NCI-H1417 (cell line): ENCODE measurements around the gene OR2AJ1.

Experiments used
- DNase-seq, 3 experiments: peaks; one replicate each; lab custom pipeline; 2025; lab: John Stamatoyannopoulos, UW

OR2AJ1 gene, protein sequence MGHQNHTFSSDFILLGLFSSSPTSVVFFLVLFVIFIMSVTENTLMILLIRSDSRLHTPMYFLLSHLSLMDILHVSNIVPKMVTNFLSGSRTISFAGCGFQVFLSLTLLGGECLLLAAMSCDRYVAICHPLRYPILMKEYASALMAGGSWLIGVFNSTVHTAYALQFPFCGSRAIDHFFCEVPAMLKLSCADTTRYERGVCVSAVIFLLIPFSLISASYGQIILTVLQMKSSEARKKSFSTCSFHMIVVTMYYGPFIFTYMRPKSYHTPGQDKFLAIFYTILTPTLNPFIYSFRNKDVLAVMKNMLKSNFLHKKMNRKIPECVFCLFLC

GRCh38 chr1:247924868-247925267, at the start of gene OR2AJ1:
Gene OR2AJ1 (plus strand): TSS chr1:247924889. CDS start chr1:247933769, 8,880 bp downstream.
- DNase-seq, result no peak

- DNase-seq, result no peak
Observed at GRCh38 chr1:247883346-247883745, 41.3 kb upstream of the OR2AJ1 start.

DNA sequence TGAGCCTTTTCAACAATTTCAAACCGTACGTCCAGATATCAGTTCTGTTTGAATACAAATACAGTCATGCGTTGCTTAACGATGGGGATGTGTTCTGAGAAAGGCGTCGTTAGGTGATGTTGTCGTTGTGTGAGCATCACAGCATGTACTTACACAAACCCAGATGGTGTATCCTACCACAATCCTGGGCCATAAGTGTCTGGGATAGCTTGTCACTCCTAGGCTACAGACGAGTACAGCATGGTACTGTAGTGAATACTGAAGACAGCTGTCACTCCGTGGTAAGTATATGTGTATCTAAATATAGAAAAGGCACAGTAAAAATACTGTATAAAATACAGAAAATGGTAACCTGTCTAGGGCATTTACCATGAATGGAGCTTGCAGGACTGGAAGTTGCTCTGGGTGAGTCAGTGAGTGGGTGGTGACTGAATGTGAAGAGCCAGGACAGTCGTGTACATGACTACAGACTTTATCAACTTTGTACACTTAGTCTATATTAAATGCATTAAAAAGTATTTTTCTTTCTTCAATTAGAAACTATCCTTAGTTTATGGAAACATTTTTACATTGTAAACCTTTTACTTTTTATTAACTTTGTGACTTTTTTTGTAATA, 39.8 kb upstream of the OR2AJ1 start:
- no peak for DNase-seq

GRCh38 chr1:247895163-247895637, 29.5 kb upstream of the OR2AJ1 start, which contains the start of gene OR2W3:
Gene OR2W3 (plus strand): TSS chr1:247895587. CDS start chr1:247895587, 0 bp downstream.
- DNase-seq, result no peak

GRCh38 chr1:247895976-247896375, 28.7 kb upstream of the OR2AJ1 start:
- DNase-seq, result no peak

- DNase-seq, result no peak
Observed at GRCh38 chr1:247904122-247904521, 20.6 kb upstream of the OR2AJ1 start.

DNA sequence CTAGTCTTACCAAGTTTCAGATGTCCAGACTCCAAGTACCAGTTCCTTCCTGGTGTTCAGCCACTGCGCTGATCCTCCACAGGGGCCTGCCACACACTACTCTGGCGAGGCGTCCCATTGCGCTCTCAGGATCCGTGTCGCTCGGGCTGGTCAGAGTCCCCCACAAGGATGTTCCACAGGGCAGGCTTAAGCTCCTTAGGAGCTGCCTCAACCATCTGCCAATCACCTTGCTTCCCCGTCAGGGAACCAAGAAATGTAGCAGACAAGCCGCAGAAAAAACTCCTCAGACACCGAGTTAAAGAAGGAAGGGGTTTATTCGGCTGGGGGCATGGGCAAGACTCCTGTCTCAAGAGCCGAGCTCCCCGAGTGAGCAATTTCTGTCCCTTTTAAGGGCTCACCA, 19.5 kb upstream of the OR2AJ1 start:
- no peak for DNase-seq

DNA sequence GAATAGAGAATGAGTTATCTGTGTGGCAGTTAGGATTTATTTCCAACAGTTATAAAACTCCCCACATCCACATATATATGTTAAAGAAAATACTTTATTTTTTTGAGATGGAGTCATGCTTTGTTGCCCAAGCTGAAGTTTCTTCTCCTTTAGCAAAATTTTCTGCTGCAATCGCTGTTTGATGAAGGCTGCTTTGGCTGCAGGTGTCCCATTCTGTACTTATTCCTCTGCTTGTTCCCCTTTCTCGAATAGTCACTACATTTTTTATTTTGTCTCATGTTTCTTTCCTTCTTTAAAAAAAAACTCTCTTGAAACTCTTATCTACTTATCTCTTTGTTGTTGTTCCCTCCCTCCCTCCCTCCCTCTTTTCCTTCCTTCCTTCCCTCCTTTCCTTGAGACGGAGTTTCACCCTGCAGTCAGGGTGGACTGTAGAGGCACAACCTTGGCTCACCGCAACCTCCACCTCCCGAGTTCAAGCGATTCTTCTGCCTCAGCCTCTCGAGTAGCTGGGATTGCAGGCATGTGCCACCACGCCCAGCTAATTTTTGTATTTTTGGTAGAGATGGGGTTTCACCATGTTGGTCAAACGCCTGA, 18.7 kb upstream of the OR2AJ1 start:
- no peak for DNase-seq

DNA sequence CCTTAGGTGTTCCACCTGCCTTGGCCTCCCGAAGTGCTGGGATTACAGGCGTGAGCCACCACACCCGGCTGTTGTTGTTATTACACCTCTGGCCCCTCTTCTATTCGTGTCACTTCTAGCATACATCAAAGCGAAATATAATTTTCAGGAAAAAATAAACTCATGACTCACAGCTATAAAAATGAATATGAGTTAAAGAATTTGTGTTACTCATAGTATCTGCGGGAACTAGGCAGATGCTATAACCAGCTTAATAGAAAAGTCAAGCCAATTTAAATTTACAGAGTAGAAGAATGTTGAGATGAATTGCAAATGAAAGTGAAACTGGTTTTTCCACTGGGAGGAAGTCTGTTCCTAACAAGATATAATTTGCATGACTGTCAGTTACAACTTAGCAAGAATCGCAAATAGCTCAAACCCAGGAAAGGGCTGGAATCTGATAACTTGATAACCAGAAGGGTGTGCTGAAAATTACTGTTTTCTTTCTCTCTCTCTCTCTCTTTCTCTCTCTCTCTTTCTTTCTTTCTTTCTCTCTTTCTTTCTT, 18.1 kb upstream of the OR2AJ1 start:
- DNase-seq, result no peak

- no peak for DNase-seq
Observed at GRCh38 chr1:247908766-247909165, 15.9 kb upstream of the OR2AJ1 start.

- DNase-seq, result no peak
Observed at GRCh38 chr1:247913786-247914185, 10.9 kb upstream of the OR2AJ1 start.

GRCh38 chr1:247914941-247915662, 9.6 kb upstream of the OR2AJ1 start:
- no peak for DNase-seq

- no peak for DNase-seq
Observed at GRCh38 chr1:247919952-247920351, 4.7 kb upstream of the OR2AJ1 start, which contains the start of gene OR2T8. Gene OR2T8 (plus strand): TSS chr1:247920252. CDS start chr1:247921018, 766 bp downstream.

DNA sequence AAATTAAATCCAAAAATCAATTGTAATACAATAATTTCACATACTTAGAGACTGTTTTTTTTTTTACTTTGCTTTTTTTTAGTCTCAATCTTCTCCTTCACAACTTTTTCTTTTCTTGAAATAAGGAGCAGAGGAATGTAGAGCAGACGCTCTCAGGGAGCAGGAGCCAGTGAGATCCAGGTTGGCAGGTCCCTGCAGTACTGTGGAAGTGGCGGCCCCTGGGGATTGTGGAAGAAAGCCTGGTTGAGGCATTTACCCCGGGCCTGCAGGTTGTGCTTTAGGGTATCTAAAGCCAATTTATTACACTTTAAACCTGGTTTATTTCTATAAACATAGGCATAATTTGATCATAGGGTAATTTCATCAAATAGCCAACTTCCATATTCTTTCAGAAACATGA, 748 bp upstream of the OR2AJ1 start:
- no peak for DNase-seq

DNA sequence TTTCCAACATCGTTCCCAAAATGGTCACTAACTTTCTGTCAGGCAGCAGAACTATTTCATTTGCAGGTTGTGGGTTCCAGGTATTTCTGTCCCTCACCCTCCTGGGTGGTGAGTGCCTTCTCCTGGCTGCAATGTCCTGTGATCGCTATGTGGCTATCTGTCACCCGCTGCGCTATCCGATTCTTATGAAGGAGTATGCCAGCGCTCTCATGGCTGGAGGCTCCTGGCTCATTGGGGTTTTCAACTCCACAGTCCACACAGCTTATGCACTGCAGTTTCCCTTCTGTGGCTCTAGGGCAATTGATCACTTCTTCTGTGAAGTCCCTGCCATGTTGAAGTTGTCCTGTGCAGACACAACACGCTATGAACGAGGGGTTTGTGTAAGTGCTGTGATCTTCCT, 9.3 kb downstream of the OR2AJ1 start:
- no peak for DNase-seq

- no peak for DNase-seq
Observed at GRCh38 chr1:247935781-247936180, 11.1 kb downstream of the OR2AJ1 start.

DNA sequence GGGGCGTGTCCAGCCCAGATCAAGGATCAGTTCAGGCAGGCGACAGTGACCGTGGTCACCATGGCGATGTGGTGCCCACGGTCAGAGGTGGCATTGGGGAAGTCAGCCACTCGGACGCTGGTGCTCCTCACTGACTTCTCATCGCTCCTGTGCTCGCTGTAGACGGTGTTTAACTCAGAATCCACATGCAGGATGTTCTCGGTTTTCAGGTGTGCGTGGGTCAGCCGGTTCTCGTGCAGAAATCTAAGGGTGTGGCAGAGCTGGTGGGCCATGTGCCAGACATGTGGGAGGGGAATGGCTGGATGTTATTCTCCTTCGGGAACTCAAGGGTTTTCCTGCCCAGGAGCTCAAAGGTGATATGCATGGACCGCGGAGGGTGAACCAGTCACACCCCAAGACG, 11.7 kb downstream of the OR2AJ1 start:
- DNase-seq, result no peak

- DNase-seq, result peak in 1 of 3 experiments; percentile 1
Observed at GRCh38 chr1:247936965-247937734, 12.5 kb downstream of the OR2AJ1 start.

DNA sequence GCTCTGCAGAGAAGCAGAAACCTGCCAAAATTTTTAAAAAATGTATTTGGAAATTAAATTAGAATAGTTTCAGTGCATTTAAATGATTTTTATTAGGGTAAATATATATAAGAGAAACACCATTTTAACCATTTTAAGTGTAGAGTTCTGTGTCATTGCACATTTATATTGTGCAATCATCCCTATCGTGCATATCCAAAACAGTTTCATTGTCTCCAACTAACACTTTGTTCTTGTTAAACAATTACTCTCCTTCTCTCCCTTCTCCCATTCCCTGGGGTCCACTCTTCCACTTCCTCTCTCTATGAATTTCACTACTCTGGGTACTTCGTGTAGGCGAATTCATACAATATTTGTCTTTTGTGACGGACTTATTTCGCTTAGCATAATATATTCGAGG, 17.9 kb downstream of the OR2AJ1 start:
- DNase-seq, result no peak

DNA sequence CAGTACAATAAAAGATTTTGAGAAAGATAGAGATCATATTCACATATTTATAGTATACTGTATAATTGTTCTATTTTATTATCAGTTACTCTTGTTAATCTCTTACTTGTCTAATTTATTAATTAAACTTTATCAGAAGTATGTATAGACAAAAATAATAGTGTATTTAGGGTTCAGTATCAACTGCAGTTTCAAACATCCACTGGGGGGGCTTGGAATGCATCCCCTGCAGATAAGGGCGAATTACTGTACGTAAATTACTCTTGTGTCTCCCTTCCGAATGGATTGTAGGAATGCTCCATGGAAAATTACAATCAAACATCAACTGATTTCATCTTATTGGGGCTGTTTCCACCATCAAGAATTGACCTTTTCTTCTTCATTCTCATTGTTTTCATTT, 23.9 kb downstream of the OR2AJ1 start, which contains the start of gene OR2L8:
Gene OR2L8, plus strand, starts transcription at position 301 of the 400 bp plus-strand sequence. Its CDS starts 0 bp downstream, at position 301.
- DNase-seq, result no peak

DNA sequence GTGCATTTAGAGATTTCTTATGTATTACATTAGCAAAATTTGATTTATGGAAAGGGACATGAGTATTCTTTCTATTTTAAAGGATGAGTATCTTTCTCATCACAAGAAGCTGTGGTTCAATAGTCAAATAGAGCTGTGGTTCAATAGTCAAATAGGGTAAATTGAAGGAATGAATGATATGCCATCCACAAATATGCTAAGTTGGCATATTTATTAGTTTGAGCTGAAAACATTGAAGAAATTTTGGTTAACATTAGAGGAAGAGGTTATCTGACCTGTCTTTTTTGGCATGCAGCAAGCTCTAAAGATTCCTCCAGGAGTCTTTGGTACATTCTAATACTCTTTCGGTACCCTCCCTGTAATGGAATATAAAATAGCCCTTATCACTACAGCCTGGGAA, 28.7 kb downstream of the OR2AJ1 start:
- no peak for DNase-seq
